GM23338 (cell line): ENCODE measurements around the gene UBA3.

Source experiments
- CREB1 ChIP-seq: fragments of 250-450 bp; sonication (Bioruptor Pico); IDR thresholded peaks from 2 replicates; pipeline ENCODE4 v1.5.0; 2020; ENCODE audit warnings: low read depth, mild to moderate bottlenecking, moderate library complexity
- EZH2 ChIP-seq: fragments of 200-600 bp; sonication (generic); IDR thresholded peaks from one replicate; pipeline ENCODE4 v1.8.0; 2017; ENCODE audit warnings: antibody characterized with exemption, mild to moderate bottlenecking, low read depth; ENCODE audit not compliant: unreplicated experiment
- POLR2AphosphoS5 ChIP-seq: IDR thresholded peaks from 2 replicates; pipeline ENCODE4 v1.6.1; 2016; ENCODE audit warnings: antibody characterized with exemption, low read depth
- TF ChIP-seq, protein P1 (sequence below), 2 experiments: fragments of 200-600 bp in 1 of 2; sonication (generic) in 1 of 2; conservative IDR thresholded peaks; 2 replicates each; pipeline versions ENCODE4 v1.5.1 to v1.6.1; 2016 to 2017; ENCODE audit warnings: antibody characterized with exemption in 2 of 2, low read depth in 2 of 2, mild to moderate bottlenecking in 2 of 2, moderate library complexity in 1 of 2
- TF ChIP-seq, protein P2 (sequence below): IDR thresholded peaks from one replicate; pipeline ENCODE4 v1.6.1; 2018; ENCODE audit warnings: antibody characterized with exemption; ENCODE audit not compliant: unreplicated experiment

DNA sequence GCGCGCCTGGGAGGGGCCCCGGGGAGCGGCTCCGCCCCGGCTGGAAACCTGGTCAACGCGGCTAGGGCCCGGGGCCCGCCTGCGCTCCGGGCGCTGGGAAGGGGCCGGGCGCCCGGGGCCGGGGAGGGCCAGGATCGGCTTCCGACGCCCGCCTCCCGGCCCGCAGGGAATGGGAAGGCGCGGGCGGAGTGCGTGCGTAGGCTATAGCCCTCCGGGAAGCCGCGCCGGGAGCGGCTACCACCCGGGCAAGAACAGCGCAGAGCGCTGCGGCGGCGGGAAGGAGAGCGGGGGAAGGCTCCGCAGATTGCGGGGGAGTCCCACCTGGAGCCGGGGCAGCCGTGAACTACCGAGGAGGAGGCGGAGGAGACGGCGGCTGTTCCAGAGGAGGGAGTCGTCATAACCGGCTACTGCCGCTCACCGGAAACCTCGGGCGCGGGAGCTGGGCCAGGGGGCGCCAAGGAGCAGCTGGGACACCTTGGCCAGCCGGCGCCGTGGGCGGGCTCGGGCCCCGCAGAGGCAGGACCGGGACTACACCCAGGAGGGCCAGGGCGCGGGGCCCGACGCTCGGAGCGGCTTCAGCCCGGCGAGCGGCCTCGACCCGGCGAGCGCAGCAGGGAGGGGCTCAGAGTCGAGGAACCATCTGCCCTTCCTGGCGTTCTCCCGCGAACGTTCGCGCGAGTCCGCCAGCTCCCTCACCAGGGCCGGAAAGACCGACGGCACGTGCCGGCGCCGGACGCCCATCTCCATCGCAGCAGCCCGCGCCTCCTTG, 66.7 kb downstream of the UBA3 start, which contains the start of gene EOGT:
- TF ChIP-seq, protein P1, sequence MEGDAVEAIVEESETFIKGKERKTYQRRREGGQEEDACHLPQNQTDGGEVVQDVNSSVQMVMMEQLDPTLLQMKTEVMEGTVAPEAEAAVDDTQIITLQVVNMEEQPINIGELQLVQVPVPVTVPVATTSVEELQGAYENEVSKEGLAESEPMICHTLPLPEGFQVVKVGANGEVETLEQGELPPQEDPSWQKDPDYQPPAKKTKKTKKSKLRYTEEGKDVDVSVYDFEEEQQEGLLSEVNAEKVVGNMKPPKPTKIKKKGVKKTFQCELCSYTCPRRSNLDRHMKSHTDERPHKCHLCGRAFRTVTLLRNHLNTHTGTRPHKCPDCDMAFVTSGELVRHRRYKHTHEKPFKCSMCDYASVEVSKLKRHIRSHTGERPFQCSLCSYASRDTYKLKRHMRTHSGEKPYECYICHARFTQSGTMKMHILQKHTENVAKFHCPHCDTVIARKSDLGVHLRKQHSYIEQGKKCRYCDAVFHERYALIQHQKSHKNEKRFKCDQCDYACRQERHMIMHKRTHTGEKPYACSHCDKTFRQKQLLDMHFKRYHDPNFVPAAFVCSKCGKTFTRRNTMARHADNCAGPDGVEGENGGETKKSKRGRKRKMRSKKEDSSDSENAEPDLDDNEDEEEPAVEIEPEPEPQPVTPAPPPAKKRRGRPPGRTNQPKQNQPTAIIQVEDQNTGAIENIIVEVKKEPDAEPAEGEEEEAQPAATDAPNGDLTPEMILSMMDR (conservative IDR thresholded peaks at IDR 0.05; ENCODE audit: low read depth in 2 of 2) = peak; percentile 44 to 71
- TF ChIP-seq CREB1 (peak; percentile 50), POLR2AphosphoS5 (peak; percentile 38; the same call in 1 of the 2 replicates), EZH2 (no peak)
- TF ChIP-seq, protein P2, sequence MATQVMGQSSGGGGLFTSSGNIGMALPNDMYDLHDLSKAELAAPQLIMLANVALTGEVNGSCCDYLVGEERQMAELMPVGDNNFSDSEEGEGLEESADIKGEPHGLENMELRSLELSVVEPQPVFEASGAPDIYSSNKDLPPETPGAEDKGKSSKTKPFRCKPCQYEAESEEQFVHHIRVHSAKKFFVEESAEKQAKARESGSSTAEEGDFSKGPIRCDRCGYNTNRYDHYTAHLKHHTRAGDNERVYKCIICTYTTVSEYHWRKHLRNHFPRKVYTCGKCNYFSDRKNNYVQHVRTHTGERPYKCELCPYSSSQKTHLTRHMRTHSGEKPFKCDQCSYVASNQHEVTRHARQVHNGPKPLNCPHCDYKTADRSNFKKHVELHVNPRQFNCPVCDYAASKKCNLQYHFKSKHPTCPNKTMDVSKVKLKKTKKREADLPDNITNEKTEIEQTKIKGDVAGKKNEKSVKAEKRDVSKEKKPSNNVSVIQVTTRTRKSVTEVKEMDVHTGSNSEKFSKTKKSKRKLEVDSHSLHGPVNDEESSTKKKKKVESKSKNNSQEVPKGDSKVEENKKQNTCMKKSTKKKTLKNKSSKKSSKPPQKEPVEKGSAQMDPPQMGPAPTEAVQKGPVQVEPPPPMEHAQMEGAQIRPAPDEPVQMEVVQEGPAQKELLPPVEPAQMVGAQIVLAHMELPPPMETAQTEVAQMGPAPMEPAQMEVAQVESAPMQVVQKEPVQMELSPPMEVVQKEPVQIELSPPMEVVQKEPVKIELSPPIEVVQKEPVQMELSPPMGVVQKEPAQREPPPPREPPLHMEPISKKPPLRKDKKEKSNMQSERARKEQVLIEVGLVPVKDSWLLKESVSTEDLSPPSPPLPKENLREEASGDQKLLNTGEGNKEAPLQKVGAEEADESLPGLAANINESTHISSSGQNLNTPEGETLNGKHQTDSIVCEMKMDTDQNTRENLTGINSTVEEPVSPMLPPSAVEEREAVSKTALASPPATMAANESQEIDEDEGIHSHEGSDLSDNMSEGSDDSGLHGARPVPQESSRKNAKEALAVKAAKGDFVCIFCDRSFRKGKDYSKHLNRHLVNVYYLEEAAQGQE = no peak
